ENCODE results near the gene PARD6G. TPM values are rescaled to one million over a fixed set of nuclear protein-coding genes. Genes with fewer than 3 reads are reported as not detected.

Gene PARD6G
- total and polyA plus RNA-seq, 2 donors (not counting 1 experiment from before 2014, with no cell fraction given) = 1.0 to 2.1 TPM

- H3K9me3 ChIP-seq (ENCODE audit: control insufficient read depth, insufficient read depth, low read depth, low read length) = no peaks in the 10 kb centered on the region
- no peak overlapping the region for H2AFZ ChIP-seq (ENCODE audit: low read length)
- H4K20me1 ChIP-seq (ENCODE audit: control insufficient read depth, extremely low read depth, insufficient read depth, low read length) = no peaks in the 10 kb centered on the region
- DNase-seq (ENCODE audit: low read depth in 2 of 2) = no peak
- no peaks in the 10 kb centered on the region for H3K79me2 ChIP-seq (ENCODE audit: control insufficient read depth, insufficient read depth, low read length)
- TF ChIP-seq CTCF (conservative IDR thresholded peaks at IDR 0.05 in 1 of 2, IDR thresholded peaks at IDR 0.05 in 1 of 2; ENCODE audit: low read depth in 1 of 2, low read length in 2 of 2) (no peak), EZH2 (IDR thresholded peaks at IDR 0.05; ENCODE audit: low read length, missing control alignments) (no peak)
- no peaks in the 10 kb centered on the region for H3K36me3 ChIP-seq (ENCODE audit: control insufficient read depth, insufficient read depth, low read length)
- H3K4me3 ChIP-seq (replicated peaks in 1 of 4; ENCODE audit: control extremely low read depth in 1 of 4, insufficient read depth in 1 of 4, low read depth in 3 of 4, low read length in 4 of 4) = no peak overlapping the region
- H3K27me3 ChIP-seq (ENCODE audit: control insufficient read depth, insufficient read depth, low read length) = no peaks in the 10 kb centered on the region
- H3K4me2 ChIP-seq (ENCODE audit: extremely low read depth, insufficient read depth, low read length) = no peak overlapping the region
- H3K4me1 ChIP-seq (ENCODE audit: control insufficient read depth, extremely low read depth, insufficient read depth, low read length) = no peaks in the 10 kb centered on the region
- H3K27ac ChIP-seq (ENCODE audit: insufficient read depth, low read length) = no peak overlapping the region
- no peak overlapping the region for H3K9ac ChIP-seq (ENCODE audit: insufficient read depth, low read length)
Observed at GRCh38 chr18:80169607-80170006, 77.7 kb downstream of the PARD6G start.

- no peak overlapping the region for H3K27ac ChIP-seq (ENCODE audit: insufficient read depth, low read length)
Observed at GRCh38 chr18:80168982-80169381, 78.3 kb downstream of the PARD6G start.

GRCh38 chr18:80168346-80168745 is 79.0 kb downstream of the PARD6G start:
- Histone ChIP-seq H3K36me3 (ENCODE audit: control insufficient read depth, insufficient read depth, low read length) (no peaks in the 10 kb centered on the region), H3K27me3 (ENCODE audit: control insufficient read depth, insufficient read depth, low read length) (no peaks in the 10 kb centered on the region), H3K4me2 (ENCODE audit: extremely low read depth, insufficient read depth, low read length) (no peak overlapping the region), H3K79me2 (ENCODE audit: control insufficient read depth, insufficient read depth, low read length) (no peaks in the 10 kb centered on the region), H3K27ac (ENCODE audit: insufficient read depth, low read length) (no peak overlapping the region), H3K4me3 (replicated peaks in 1 of 4; ENCODE audit: control extremely low read depth in 1 of 4, insufficient read depth in 1 of 4, low read depth in 3 of 4, low read length in 4 of 4) (no peak overlapping the region), H3K4me1 (ENCODE audit: control insufficient read depth, extremely low read depth, insufficient read depth, low read length) (no peaks in the 10 kb centered on the region), H2AFZ (ENCODE audit: low read length) (no peak overlapping the region), H4K20me1 (ENCODE audit: control insufficient read depth, extremely low read depth, insufficient read depth, low read length) (no peaks in the 10 kb centered on the region), H3K9ac (ENCODE audit: insufficient read depth, low read length) (no peak overlapping the region), H3K9me3 (ENCODE audit: control insufficient read depth, insufficient read depth, low read depth, low read length) (no peaks in the 10 kb centered on the region)
- DNase-seq (ENCODE audit: low read depth in 2 of 2) = no peak
- TF ChIP-seq EZH2 (IDR thresholded peaks at IDR 0.05; ENCODE audit: low read length, missing control alignments) = no peak

More at GRCh38 chr18:80168982-80169381, 78.3 kb downstream of the PARD6G start:
- H3K4me2 ChIP-seq (ENCODE audit: extremely low read depth, insufficient read depth, low read length) = no peak overlapping the region
- no peaks in the 10 kb centered on the region for H3K9me3 ChIP-seq (ENCODE audit: control insufficient read depth, insufficient read depth, low read depth, low read length)
- H3K27me3 ChIP-seq (ENCODE audit: control insufficient read depth, insufficient read depth, low read length) = no peaks in the 10 kb centered on the region
- H2AFZ ChIP-seq (ENCODE audit: low read length) = no peak overlapping the region
- H3K36me3 ChIP-seq (ENCODE audit: control insufficient read depth, insufficient read depth, low read length) = no peaks in the 10 kb centered on the region
- TF ChIP-seq CTCF (conservative IDR thresholded peaks at IDR 0.05 in 1 of 2, IDR thresholded peaks at IDR 0.05 in 1 of 2; ENCODE audit: low read depth in 1 of 2, low read length in 2 of 2) (no peak), EZH2 (IDR thresholded peaks at IDR 0.05; ENCODE audit: low read length, missing control alignments) (no peak)
- no peak overlapping the region for H3K4me3 ChIP-seq (replicated peaks in 1 of 4; ENCODE audit: control extremely low read depth in 1 of 4, insufficient read depth in 1 of 4, low read depth in 3 of 4, low read length in 4 of 4)
- DNase-seq (ENCODE audit: low read depth in 2 of 2) = no peak
- H3K79me2 ChIP-seq (ENCODE audit: control insufficient read depth, insufficient read depth, low read length) = no peaks in the 10 kb centered on the region
- H3K4me1 ChIP-seq (ENCODE audit: control insufficient read depth, extremely low read depth, insufficient read depth, low read length) = no peaks in the 10 kb centered on the region
- H4K20me1 ChIP-seq (ENCODE audit: control insufficient read depth, extremely low read depth, insufficient read depth, low read length) = no peaks in the 10 kb centered on the region
- no peak overlapping the region for H3K9ac ChIP-seq (ENCODE audit: insufficient read depth, low read length)

Measured in fibroblast of lung (primary cell).